ENCODE results near the gene HFE.

DNA sequence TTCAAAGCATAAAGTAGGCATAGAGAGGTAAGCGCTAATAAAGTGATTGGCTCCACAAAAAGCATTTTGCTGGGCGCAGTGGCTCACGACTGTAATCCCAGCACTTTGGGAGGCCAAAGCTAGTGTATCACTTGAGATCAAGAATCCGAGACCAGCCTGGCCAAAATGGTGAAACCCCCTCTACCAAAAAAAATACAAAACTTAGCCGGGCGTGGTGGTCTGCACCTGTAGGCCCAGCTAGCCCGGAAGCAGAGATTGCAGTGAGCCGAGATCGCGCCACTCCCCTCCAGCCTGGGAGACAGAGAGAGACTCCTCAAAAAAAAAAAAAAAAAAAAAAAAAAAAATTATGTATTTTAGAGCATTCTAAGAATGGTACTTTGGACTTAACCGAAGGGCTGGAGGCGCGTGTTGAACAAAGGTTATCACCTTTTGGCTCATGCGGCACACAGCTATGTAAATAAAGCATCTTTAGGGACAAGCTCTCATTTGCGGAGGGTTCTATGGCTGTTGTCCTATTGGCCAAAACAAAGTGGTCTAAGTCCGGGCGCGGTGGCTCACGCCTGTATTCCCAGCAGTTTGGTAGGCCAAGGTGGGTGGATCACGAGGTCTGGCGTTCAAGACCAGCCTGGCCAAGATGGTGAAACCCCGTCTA lies 17.4 kb downstream of the HFE start:
- TF ChIP-seq, protein P1, sequence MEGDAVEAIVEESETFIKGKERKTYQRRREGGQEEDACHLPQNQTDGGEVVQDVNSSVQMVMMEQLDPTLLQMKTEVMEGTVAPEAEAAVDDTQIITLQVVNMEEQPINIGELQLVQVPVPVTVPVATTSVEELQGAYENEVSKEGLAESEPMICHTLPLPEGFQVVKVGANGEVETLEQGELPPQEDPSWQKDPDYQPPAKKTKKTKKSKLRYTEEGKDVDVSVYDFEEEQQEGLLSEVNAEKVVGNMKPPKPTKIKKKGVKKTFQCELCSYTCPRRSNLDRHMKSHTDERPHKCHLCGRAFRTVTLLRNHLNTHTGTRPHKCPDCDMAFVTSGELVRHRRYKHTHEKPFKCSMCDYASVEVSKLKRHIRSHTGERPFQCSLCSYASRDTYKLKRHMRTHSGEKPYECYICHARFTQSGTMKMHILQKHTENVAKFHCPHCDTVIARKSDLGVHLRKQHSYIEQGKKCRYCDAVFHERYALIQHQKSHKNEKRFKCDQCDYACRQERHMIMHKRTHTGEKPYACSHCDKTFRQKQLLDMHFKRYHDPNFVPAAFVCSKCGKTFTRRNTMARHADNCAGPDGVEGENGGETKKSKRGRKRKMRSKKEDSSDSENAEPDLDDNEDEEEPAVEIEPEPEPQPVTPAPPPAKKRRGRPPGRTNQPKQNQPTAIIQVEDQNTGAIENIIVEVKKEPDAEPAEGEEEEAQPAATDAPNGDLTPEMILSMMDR (IDR thresholded peaks at IDR 0.05): no peak
- no peak for TF ChIP-seq EP300 (IDR thresholded peaks at IDR 0.05)
- no peak for TF ChIP-seq POLR2A (IDR thresholded peaks at IDR 0.05)
